ENCODE results near the gene ACAD8.

The ACAD8 gene

GRCh38 chr11:134272381-134273316 is 19.3 kb downstream of the ACAD8 start:
- no peak for TF ChIP-seq CTCF (IDR thresholded peaks at IDR 0.05; ENCODE audit: low read depth, low read length)
- H3K4me3 ChIP-seq (replicated peaks in 1 of 2; ENCODE audit: low read depth in 2 of 2, low read length in 2 of 2) = no peak overlapping the region
- DNase-seq (ENCODE audit: low read depth in 2 of 2) = peak; percentile 24 to 76

GRCh38 chr11:134273317-134273712 is 19.9 kb downstream of the ACAD8 start:
- no peak overlapping the region for H3K4me3 ChIP-seq (replicated peaks in 1 of 2; ENCODE audit: low read depth in 2 of 2, low read length in 2 of 2)
- no peak for DNase-seq (ENCODE audit: low read depth in 2 of 2)
- no peak for TF ChIP-seq CTCF (IDR thresholded peaks at IDR 0.05; ENCODE audit: low read depth, low read length)

GRCh38 chr11:134275188-134275533 is 21.8 kb downstream of the ACAD8 start:
- no peak for DNase-seq (ENCODE audit: low read depth in 2 of 2)
- H3K4me3 ChIP-seq (replicated peaks in 1 of 2; ENCODE audit: low read depth in 2 of 2, low read length in 2 of 2) = no peak overlapping the region
- no peak for TF ChIP-seq CTCF (IDR thresholded peaks at IDR 0.05; ENCODE audit: low read depth, low read length)

DNA sequence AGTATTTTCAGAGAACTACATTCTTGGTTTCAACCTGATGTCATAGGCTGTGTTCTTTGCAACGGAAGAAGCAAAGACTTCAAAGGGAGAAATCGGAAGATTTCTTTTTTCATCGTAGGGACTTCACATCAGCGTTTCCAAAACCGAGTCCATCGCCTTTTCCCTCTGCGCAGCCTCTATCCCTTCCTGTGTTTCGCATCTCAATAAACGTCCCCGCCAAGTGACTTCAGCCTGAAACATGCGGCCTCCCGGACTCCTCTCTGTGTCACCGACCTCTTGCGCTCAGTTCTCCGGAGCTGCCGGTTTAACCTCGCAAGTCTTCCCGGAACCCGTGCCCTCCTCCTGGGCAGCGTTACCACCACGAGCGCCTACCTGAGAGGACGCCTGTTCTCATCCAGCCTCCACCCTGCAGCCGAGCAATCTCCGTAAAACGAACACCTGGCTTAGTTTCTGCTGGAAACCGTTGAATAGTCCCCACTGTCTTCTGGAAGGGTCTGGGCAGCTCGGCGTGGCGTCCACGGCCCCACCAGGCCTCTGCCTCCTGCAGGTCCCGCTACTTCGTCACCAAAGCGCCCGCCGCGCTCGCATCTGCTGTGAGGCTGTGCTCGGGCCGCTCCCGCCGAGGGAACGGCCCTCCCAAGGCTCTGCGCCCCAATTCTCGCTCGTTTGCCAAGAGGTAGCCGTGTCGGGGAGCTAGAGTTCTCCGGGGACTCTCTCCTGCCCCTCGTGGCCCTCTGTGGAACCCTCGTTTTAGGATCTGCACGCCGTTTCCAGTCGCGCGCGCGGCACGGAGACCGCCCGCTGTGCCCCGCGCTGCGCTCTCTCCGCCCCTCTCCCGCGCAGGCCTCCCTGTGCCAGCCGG is 22.4 kb downstream of the ACAD8 start, which contains the start of gene GLB1L3:
Gene GLB1L3 (plus strand): TSS at position 846 of the 862 bp plus-strand sequence. CDS start 362 bp downstream, outside the sequence.
- H3K4me3 ChIP-seq (replicated peaks in 1 of 2; ENCODE audit: low read depth in 2 of 2, low read length in 2 of 2) = no peak within 1 kb of the TSS
- DNase-seq (ENCODE audit: low read depth in 2 of 2) = peak in 1 of 2 donors; percentile 18

GRCh38 chr11:134276396-134277182 is 23.2 kb downstream of the ACAD8 start:
- H3K4me3 ChIP-seq (replicated peaks in 1 of 2; ENCODE audit: low read depth in 2 of 2, low read length in 2 of 2) = no peak overlapping the region
- no peak for DNase-seq (ENCODE audit: low read depth in 2 of 2)
- no peak for TF ChIP-seq CTCF (IDR thresholded peaks at IDR 0.05; ENCODE audit: low read depth, low read length)

More for the DNA sequence above, 22.4 kb downstream of the ACAD8 start, which contains the start of gene GLB1L3:
- peak; percentile 29 for TF ChIP-seq CTCF (IDR thresholded peaks at IDR 0.05; ENCODE audit: low read depth, low read length)
